ENCODE measurements around the gene POLD2. TPM values are rescaled to one million over a fixed set of nuclear protein-coding genes. Genes with fewer than 3 reads are reported as not detected.
A peak's percentile ranks its signal among the peaks of the same experiment; 100 is the strongest.

Gene POLD2
- total RNA-seq, 1 donor from 2014 or later: 58.3 TPM

DNA sequence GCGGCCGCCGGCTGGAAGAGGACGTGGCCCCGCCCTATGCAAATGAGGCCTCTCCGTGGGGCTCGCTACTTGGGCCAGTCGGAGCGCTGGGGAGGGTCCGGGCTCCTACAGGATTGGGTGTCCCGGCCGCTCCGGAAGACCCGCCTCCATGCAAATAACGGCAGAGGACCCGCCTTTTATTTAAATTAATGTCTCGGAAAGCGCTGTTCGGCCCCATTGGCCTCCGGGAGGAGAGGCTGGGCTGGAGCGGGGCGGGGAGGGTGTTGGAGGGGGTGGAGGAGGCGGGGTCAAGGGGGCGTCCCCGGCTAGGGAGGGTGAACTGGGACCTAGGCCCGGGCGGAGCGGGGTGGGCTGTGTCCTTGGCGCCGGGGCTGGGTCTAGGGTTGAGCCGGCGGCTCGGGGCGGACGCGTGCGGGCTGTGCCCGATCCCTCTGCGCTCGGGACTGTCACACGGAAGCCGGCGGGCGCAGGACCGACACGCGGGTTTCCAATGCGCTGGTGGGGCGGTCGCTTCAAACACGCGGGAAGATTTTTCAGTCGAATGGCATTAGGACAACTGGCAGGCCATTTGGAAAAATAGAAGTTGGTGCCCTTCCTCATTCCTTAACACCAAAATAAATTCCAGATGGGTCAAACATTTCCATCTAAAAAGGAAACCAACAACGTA is 40.7 kb downstream of the POLD2 start:
- DNase-seq (ENCODE audit: low read depth): peak; percentile 94

DNA sequence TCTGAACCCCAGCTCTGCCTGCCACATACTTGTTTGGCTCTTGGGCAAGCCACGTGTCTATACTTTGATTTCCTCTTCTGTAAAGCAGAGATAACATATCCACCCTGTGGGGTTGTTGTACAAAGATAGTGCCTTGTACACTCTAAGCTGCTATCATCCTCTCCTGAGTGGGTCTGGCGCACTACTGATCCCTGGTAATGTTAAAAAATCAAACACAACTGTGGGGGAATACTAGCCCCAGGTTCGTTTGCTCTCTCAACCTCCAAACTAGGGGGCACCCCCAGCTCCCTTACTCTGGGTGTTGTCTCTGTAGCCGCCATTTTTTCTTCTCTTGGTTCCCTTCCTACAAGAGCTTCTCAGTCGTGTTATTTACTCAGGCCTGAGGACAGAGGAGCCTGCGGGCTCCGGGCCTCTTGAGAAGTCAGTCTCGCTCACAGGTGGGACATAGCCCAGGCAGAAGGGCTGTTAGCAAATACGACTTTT is 42.0 kb downstream of the POLD2 start:
- DNase-seq (ENCODE audit: low read depth): no peak

DNA sequence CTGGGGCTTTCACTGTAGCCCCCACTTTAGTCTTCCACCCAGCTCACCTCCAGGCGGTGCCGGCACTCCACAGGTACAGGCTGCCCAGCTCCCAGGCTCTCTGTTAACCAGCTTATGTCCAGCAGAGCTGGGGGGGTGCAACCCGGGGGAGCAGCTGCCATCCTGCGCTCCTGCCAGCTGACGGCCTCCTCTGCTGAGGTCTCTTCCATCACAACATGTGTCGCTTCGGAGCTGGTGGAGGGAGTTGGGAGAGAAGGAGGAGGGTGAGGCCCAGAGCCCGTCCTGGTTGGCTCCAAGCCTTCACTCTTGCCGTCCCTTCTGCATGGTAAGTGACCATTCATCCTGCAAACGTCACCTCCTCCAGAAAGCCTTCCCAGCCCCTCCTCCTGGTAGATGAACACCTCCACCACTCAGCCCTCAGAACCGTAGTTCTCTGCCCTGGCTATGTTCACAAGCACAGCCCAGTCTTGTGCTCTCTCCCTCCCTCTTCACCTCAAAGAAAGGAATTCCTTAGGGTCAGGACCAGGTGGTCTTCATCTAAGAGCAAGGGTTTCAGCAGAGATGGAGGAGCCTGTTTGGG is 42.6 kb downstream of the POLD2 start:
- DNase-seq (ENCODE audit: low read depth): no peak

DNA sequence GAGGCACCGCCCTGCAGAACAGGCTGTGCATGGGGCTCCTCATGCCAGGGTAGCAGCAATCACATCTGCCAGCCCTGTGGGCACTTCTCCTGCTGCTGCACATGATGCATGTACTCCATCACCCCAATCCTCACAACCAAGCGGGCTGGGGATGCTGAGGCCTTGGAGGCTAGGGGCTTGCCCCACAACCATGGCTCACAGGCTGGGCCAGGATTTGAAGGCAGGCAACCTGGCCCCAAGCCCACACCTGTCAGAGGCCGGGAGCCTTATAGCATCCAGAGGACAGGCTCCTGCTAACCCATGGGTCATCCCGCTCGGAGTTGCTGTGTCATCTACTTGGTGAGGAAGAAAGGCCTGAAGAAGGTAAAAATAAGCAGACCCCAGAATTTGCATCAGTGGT is 43.2 kb downstream of the POLD2 start:
- DNase-seq (ENCODE audit: low read depth): no peak

DNA sequence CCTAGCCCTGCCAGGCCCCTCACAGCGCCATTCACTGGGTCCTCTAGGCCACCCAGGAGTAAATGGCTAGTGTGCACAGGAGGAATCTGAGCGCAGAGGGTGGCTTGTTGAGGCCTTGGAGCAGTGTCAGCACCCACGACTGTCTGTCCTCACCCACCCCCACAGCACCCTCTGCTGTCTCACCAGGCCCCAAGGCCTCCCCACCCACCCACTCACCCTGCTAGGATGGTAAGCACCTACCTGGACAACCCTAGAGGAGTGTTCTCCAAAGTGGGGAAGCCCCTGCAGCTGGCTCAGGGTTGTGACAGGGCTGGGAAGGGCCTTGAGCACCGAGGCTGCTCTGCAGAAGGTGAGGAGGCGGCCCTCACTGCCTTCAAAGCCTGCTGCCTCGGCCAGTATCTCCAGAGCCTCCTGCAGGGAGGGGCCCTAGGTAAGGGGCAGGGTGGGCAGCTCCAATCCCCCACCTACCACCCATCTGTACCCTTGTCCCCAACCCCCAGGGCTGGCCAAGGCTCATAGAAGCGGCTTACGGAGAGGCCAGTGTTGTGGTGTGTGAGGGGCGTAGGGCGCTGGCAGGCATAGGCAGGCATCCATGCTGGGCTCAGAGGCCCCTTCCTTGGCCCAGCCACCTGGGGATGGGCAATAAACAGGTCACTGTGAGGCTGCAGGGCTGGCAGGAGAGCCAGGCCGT is 43.9 kb downstream of the POLD2 start:
- no peak for DNase-seq (ENCODE audit: low read depth)

DNA sequence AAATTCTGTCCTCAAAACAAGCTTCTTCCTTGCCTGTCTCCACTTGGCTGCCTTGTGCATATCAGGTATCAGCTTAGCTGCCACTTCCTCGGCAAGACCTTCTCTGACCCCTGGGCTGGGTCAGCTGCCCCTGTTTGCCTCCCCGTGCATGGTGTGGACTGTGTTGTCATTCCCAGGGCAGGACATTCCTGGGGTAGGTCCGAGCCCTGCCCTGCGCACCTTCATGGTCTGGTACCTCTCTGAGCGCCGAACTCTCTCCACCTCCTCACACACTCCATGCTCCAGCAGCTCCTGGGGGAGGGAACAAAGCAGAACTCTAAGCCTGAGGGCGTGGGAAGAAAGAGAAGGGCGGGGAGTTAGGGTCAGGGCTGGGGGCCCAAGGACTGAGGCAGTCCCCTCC is 44.8 kb downstream of the POLD2 start:
- peak; percentile 89 for DNase-seq (ENCODE audit: low read depth)

DNA sequence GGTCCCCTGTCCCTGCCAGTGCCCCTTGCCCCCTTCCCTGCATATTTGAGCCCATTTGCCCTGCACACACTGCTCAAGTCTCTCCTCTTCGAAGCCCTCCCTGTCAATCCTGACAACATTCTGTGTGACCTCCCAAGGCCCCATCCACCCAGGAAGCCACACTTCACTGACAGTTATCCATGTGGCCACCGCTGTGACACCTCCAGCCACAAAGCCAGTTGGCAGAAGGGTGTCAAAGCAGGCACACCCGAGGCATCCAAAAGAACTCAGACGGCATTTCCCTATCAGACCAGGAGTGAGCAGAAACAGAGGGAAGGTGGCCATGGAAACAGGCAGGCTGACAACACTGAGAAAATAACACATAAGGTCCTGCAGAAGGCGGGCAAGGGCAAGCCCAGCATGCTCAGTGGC is 45.7 kb downstream of the POLD2 start:
- peak; percentile 40 for DNase-seq (ENCODE audit: low read depth)

DNA sequence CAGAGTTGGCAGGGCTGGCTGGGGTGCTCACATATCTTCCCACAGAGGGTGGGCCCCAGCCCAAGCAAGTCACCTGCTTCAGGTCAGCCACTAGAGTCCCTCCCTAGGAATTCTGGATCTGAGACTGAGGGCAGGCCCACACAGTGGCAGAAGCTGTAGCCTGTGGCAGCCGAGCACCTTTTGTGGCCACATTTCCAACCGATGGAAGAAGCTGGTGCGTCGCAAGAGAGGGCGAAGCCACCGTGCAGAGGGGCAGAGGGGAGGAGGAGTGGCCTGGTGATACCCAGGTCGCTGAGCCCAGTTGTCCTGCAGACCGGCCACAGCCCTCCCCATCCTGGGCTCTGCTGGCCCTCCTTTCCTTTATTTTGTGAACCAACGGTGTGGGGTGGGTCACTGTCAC is 46.3 kb downstream of the POLD2 start:
- DNase-seq (ENCODE audit: low read depth): no peak

DNA sequence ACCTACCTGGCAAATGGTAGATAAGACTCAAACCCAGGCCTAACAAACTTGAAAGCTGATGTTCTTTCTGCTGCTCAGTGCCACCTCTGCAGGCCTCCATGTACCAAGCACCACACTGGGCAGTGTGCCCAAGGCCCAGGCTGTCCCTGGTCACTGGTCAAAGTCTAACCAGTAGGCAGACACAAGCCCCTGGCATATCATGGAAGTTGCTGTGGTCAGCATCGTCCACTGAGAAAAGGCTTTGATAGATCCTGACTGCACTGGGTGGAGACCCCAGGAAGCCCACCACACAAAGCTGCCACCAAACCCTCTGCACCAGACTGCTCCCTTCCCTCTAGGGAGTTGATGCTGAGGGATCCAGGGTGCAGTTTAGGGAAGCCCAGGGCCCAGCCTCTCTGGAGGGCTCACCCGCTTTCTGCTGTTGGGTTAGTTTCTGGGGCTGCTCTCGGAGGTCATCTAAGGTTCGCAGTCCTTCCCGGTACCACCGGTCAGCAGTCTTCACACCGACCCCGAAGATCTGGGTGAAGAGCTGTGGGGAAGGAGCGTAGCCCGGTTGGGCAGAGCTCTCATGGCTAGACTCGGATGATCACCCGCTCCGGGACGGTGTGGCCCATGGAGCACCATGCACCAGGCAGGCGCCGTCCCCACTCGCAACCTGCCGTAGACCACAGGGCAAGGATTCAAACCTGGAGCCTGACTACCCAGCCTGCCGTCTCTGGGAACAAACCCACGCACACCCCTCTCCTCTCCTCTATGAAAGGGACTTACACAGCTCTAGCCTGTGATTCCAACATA is 47.0 kb downstream of the POLD2 start:
- DNase-seq (ENCODE audit: low read depth): peak; percentile 30

DNA sequence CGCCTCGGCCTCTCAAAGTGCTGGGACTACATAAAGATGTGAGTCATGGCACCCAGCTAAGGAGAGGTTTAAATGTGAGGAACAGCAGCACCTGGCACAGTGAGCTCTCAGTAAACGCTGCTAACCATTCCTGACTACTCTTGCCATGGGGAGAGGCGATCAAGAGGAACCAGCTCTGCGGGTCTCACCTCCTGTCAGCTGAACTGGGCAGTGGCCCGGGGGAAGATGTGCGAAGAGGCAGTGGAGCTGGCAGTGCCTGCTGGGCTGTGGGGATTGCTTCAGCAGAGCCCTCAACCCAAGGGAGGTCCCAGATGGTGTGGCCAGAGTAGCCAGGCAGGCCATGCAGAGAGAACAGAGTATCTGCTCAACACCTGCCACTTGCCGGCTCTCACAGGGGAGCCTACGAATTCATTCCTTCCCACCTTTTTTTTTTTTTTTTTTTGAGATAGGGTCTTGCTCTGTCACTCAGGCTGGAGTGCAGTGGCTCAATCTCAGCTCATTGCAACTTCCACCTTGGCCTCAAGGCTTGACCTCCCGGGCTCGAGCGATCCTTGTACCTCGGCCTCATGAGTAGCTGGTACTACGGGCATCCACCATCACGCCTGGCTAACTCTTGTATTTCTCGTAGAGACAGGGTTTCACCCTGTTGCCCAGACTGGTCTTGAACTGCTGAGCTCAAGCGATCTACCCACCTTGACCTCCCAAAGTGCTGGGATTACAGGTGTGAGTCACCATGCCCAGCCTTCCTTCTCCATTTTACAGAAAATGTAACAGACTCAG is 47.9 kb downstream of the POLD2 start:
- peak; percentile 57 for DNase-seq (ENCODE audit: low read depth)

DNA sequence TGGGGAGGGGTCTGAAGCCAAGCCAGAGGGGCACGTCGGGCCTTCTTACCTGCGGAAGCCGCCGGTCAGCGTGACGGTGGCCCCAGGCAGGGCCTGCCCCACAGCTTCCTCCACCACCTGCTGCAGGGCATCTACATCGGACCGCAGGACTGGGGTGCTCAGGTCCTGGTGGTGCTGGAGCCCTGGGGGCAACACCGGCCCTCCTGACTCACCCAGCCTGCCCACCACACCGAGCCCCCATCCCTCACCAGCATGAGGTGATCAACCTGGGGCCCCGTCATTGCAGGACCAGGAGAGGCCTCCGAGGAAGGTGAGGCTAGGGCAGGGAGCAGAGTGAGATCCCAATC is 49.0 kb downstream of the POLD2 start:
- no peak for DNase-seq (ENCODE audit: low read depth)

DNA sequence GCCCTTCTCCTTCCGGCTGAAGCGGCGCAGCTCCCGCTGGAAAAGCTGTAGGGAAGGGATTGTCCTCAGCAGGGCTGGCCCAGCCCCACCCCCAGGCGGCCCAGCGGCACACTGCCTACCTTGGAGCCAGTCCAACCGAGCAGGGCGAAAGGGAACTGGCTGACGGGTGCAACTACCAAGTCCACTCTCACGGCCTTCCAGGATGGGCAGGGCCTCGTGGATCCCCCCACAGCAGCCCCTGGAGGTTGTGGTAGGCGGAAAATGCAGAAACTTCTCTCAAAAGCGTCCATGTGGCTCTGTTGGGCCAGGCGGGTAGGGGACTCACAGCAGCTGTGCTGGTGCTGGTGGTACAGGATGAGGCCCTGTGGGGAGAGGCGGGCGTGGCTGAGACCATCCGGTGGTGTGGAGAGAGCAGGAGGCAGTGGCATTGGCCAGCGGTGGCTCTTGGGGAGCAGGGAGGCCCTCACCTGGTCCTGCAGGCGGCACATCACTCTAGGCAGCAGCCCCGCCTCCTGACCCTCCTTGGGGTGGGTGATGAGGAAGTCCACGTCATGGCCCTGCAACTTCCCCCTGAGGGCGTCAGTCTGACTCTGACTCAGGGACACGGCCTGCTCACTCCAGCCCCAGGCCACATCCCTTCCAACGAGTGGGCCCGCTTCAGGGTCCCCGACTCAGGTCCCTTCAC is 49.5 kb downstream of the POLD2 start:
- DNase-seq (ENCODE audit: low read depth): peak; percentile 41

DNA sequence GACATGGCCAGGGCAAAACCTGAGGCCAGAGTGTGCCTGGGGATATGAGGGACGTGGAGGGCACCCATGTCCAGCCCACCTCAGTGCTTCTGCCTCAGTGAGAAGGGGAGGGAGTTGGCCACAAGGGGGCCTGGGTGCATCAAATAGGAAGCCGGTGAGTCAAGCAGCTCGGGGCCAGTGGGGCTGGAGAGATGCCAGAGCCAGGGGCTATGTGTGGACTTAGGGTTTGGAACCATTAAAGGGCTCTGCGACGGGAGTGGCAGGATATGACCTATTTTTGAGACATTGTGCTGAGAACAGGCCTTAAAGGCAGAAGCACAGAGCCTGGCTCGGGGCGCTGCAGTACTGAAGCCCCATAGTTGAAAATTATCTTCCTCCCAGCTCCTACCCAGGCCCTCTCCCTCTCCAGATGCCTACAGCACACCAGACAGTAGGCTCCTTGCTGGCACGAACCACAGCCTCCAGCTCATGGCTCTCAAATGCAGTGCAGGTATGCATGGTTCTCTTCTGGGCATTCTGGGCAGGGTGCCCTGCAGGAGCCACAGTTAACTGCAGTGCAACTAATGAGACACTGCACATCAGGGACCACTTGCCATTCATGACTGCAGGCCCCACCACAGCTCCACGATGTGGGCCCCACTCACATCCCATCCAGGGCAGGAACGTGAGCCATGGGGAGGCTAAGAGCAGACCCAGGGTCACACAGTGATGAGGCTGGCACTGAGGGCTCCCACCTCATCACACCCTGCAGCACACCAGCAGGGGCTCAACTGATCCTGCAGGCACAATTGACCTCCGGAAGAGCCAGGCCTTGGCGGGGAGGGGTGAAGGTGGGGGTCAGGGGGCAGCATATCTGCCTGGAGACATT is 50.8 kb downstream of the POLD2 start:
- DNase-seq (ENCODE audit: low read depth): peak; percentile 83

DNA sequence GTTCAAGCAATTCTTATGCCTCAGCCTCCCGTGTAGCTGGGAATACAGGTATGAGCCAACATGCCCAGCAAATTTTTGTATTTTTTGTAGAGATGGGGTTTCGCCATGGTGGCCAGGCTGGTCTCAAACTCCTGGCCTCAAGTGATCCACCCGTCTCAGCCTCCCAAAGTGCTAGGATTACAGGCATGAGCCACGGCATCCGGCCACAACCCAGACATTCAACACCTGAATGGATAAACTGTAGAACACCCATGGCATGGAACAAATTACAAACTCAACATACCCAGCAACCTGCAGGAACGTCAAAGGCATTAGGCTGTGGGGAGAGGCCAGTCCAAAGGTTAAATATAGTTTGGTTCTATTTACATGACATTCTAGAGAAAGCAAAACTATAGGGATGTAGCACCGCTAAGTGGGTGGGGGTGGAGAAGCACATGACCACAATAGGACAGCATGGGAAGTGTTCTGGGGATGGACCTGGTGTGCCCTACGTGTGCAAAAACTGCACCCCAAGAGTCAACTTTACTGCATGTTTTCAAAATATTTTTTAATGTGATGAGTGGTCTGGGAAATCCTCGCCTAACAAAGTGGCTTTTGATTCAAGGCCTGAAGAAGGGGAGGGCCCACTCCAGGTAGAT is 51.5 kb downstream of the POLD2 start:
- no peak for DNase-seq (ENCODE audit: low read depth)

DNA sequence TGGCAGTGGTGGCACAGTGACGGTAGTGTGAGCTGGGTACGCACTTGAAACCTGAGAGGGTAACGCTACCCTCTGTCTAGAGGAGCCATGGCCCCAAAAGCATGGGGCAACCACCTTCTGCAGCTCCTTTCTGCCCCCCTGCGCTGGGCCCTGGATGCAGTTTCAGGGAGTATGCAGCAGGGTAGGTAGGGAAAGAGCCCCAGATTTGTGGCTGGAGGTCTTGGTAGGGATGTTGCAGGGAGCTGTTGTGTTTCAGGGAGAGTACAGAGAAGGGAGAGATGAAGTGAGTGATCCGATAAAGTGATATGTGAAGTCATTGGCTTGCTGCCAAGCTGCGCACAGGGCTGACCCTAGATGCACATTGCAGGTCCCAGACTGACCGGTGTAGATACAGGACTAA is 55.3 kb downstream of the POLD2 start:
- no peak for DNase-seq (ENCODE audit: low read depth)

DNA sequence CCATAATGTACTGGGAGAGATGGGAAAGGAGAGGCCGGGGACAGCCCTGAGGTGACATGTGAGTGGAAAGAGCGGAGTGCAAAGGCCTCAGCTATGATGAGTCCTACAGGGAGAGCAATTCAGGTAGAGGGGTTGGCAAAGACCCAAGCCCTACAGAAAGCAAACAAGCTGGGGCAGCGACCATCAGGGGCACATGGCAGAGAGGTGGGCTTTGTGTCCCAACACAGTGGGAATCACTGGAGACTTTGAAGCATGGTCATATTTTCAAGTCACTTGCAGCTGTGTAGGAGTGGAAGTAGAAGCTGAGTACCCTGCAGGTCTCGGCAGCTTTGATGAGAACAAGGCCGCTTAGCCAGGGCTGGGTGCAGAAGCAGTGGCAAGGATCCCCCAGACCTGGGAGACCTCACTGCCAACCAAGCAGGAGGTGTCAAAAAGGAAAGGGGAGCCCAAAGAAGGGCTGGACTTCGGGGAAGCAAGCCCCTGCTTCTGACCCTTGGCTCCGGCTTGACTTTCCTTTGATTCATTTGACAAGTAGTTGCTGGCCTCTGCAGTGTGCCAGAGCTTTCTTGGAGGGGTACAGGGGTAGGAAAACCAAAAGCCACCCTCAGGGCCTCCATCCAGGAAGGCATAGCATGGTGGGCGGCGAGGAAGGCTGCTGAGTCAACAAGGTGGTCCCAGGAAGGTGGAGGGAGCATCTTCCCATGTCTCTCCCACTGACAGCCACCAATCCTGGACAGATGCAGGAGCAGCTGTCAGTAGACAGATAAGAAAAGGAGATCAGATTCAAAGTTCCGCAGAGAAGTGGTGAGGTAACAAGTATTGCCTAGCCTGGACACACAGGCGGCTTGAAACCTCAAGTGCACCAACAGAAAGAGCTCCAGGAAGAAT is 56.0 kb downstream of the POLD2 start:
- DNase-seq (ENCODE audit: low read depth): no peak

DNA sequence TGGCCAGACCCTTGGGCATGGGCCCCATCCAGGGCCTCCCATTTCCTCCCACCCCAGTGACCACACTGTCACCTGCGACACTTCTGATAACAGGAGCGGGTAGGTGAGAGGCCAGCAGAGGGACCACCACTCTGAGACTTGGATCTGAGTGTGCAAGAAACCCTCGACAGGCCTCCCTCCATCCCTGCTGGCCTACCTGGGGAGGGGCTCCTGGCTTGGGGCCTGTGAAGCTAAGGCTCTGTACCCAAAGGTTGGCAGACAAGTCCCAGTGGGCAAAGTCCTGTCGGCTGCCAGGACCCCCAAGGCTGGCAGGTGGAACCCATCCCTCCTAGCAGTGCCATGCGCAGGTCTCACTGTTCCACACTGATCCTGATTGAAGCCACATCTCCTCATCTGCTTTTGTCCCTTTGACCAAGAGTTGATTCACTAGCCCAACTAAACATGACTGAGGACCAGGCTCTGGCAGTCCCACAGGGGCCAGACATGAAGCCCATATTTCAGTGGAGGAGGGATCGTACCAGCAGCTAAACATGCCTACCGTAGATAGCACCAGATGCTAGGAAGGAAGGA is 56.8 kb downstream of the POLD2 start:
- no peak for DNase-seq (ENCODE audit: low read depth)

DNA sequence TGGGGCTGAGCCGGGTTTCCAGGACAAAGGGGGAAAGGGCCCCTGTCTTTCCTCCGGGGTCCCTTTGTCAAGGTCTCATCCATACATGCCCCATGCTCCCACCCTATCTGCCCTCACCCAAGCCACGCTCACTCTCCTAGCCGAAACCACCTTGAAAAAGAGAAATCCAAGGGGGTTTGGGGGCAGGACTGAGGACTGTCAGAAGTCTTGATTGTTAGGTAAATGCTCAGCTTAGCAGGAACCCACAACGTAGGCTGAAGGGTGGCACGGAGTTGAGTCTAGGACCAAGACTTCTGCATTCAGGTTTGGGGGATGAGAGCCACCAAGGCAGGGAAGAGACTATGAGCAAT is 57.3 kb downstream of the POLD2 start:
- no peak for DNase-seq (ENCODE audit: low read depth)

Measured in renal cortical epithelial cell (primary cell).